Parathyroid adenoma (tissue), 2 donors: ENCODE measurements around the gene RASGRP1.

Experiments
- H2AFZ ChIP-seq: fragments of 300-600 bp; sonication (generic); one replicate; pipeline ENCODE4 v1.7.0; 2017; ENCODE audit warnings: antibody characterized with exemption, mild to moderate bottlenecking
- H3K27ac ChIP-seq: fragments of 300-600 bp; sonication (generic); one replicate; pipeline ENCODE4 v1.7.0; 2017
- H3K27me3 ChIP-seq: fragments of 300-600 bp; sonication (generic); one replicate; pipeline ENCODE4 v1.7.0; 2017; ENCODE audit warnings: low read length; ENCODE audit not compliant: control insufficient read depth, insufficient read depth
- H3K36me3 ChIP-seq: fragments of 300-600 bp; sonication (generic); one replicate; pipeline ENCODE4 v1.7.0; 2017; ENCODE audit warnings: low read length; ENCODE audit not compliant: control insufficient read depth, insufficient read depth
- H3K4me1 ChIP-seq: fragments of 300-600 bp; sonication (generic); one replicate; pipeline ENCODE4 v1.7.0; 2017; ENCODE audit warnings: control low read depth
- H3K4me2 ChIP-seq: fragments of 300-600 bp; sonication (generic); one replicate; pipeline ENCODE4 v1.7.0; 2017; ENCODE audit warnings: low read length
- H3K4me3 ChIP-seq: fragments of 300-600 bp; sonication (generic); one replicate; pipeline ENCODE4 v1.7.0; 2017; ENCODE audit warnings: low read depth, low read length
- H3K79me2 ChIP-seq: fragments of 300-600 bp; sonication (generic); one replicate; pipeline ENCODE4 v1.7.0; 2017; ENCODE audit warnings: control low read depth
- H3K9ac ChIP-seq: fragments of 300-600 bp; sonication (generic); one replicate; pipeline ENCODE4 v1.7.0; 2017; ENCODE audit warnings: mild to moderate bottlenecking
- H3K9me3 ChIP-seq: fragments of 300-600 bp; sonication (generic); one replicate; pipeline ENCODE4 v1.7.0; 2017; ENCODE audit warnings: low read length; ENCODE audit not compliant: control insufficient read depth
- CTCF ChIP-seq: fragments of 300-600 bp; sonication (generic); IDR thresholded peaks from one replicate; pipeline ENCODE4 v1.7.0; 2017; ENCODE audit warnings: antibody characterized with exemption, mild to moderate bottlenecking
- donor health status: primary hyperparathyroidism.

RASGRP1 gene

DNA sequence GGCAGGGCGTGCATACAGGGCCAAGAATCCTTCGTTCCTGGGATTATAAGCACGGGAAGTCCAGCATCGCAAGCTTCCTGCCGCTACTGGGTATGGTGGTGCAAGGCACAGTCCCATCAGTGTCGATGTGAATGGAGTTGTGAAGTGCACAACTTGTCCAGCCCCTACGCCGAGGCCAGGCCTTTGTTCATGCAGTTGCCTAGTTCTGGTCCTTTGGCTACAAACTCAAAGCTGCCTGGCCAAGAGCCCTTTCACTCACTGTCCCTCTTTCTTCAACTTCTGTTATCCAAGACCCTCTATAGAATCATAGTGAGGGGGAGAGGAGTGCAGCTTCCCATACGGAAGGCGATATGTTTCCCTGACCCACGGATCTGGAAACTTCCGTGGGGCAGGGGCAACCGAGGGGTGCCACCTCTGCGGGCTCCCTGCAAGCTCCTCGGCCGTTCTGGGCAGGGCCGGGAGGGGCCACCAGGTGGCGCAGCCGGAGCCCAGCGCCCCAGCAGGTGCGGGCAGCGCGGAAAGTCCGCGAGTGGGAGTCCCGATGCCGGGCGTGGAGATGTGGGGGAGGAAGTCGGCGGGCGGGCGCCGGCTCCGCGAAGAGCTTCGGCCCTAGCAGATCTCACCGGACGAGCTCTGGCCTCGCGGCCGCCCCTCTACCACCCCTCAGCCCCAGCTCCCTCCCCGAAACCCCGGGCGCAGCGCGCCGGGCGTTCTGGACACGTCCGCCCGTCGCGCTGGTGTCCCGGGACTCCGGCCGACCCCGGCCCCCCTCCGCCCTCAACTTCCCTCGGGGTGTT, 693 bp downstream of the RASGRP1 start:
- Histone ChIP-seq H3K4me2 (peak overlapping the region; percentile 64), H3K27me3 (no peaks in the 10 kb centered on the region), H3K9me3 (no peaks in the 10 kb centered on the region), H3K9ac (no peak overlapping the region), H3K79me2 (no peaks in the 10 kb centered on the region), H2AFZ (peak overlapping the region; percentile 80), H3K27ac (no peak overlapping the region), H3K4me3 (peak overlapping the region; percentile 39), H3K36me3 (no peaks in the 10 kb centered on the region), H3K4me1 (no peaks in the 10 kb centered on the region)
- TF ChIP-seq CTCF: peak; percentile 77

GRCh38 chr15:38562278-38562677, 2.3 kb downstream of the RASGRP1 start:
- no peak overlapping the region for H3K9ac ChIP-seq
- no peaks in the 10 kb centered on the region for H3K9me3 ChIP-seq
- H3K4me3 ChIP-seq: no peak overlapping the region
- no peaks in the 10 kb centered on the region for H3K36me3 ChIP-seq
- no peaks in the 10 kb centered on the region for H3K27me3 ChIP-seq
- no peak overlapping the region for H3K4me2 ChIP-seq
- no peak overlapping the region for H2AFZ ChIP-seq
- no peak overlapping the region for H3K27ac ChIP-seq
- no peak for TF ChIP-seq CTCF
- H3K4me1 ChIP-seq: no peaks in the 10 kb centered on the region
- H3K79me2 ChIP-seq: no peaks in the 10 kb centered on the region

DNA sequence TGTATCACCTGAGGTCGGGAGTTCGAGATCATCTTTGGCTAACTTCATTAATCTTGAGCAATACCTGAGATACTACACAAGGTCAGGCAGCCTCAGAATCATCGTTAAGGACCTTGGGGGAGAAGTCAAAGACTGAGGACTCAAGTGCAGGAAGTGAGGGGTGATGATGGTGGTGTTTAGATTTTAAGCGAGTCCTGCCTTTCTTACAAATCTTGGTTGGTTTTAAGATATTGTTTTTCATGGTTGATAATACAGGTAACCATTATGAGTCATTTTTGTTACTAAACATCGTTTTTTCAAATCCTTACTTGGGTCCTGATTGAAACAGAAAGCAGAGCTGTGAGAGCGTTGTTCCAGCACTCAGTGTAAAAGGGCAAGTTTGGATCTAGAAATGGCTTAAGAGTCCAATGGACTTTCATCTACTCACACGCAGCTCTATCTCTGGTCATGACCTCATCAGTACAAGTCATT, 4.1 kb downstream of the RASGRP1 start:
- Histone ChIP-seq H3K9me3 (no peaks in the 10 kb centered on the region), H3K9ac (no peak overlapping the region), H3K36me3 (no peaks in the 10 kb centered on the region), H3K79me2 (no peaks in the 10 kb centered on the region), H3K4me2 (no peak overlapping the region), H2AFZ (no peak overlapping the region), H3K4me3 (no peak overlapping the region), H3K4me1 (no peaks in the 10 kb centered on the region), H3K27ac (no peak overlapping the region), H3K27me3 (no peaks in the 10 kb centered on the region)
- TF ChIP-seq CTCF: no peak

GRCh38 chr15:38559636-38560307, 4.8 kb downstream of the RASGRP1 start:
- no peak for TF ChIP-seq CTCF
- H3K27ac ChIP-seq: no peak overlapping the region
- no peaks in the 10 kb centered on the region for H3K36me3 ChIP-seq
- H3K4me2 ChIP-seq: no peak overlapping the region
- no peak overlapping the region for H3K4me3 ChIP-seq
- H3K4me1 ChIP-seq: no peaks in the 10 kb centered on the region
- H3K9ac ChIP-seq: no peak overlapping the region
- no peak overlapping the region for H2AFZ ChIP-seq
- H3K79me2 ChIP-seq: no peaks in the 10 kb centered on the region
- H3K27me3 ChIP-seq: no peaks in the 10 kb centered on the region
- no peaks in the 10 kb centered on the region for H3K9me3 ChIP-seq
